ENCODE measurements around the gene PBOV1. TPM values are rescaled to one million over a fixed set of nuclear protein-coding genes. Genes with fewer than 3 reads are reported as not detected.
A peak's percentile ranks its signal among the peaks of the same experiment; 100 is the strongest.
"Not testable (repeated sequence)": the region's sequence is repeated elsewhere in the genome, so short reads cannot be mapped to it uniquely, and the experiment has no call there.

The PBOV1 gene
- total RNA-seq, 1 experiment from 2014 or later, result not detected

DNA sequence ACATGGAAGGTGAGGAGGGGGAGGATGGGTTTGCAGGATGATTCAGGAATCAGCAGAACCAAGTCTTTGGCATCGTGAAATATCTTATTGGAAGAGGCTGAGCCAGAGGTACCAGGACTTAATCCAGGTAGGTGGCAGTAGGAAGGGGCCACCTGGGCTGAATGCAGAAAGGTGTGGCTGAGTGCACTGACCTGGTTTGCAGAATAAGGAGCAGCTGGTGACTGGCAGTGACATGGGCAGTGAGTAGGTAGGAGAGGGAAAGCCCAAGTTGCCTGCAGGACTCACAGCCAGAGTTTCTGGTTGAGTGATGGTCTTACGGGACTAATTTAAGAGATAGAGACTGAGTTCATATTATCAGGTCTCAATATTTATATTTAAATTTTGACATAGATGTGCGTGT is 1.1 kb upstream of the PBOV1 start:
- in situ Hi-C loops (cut with HindIII; ENCODE audit: low pct_unique_long_range_greater_than_20kb, low sequenced_read_pairs), result no loop called here
- no peak for DNase-seq (ENCODE audit: low read depth, low spot score)

DNA sequence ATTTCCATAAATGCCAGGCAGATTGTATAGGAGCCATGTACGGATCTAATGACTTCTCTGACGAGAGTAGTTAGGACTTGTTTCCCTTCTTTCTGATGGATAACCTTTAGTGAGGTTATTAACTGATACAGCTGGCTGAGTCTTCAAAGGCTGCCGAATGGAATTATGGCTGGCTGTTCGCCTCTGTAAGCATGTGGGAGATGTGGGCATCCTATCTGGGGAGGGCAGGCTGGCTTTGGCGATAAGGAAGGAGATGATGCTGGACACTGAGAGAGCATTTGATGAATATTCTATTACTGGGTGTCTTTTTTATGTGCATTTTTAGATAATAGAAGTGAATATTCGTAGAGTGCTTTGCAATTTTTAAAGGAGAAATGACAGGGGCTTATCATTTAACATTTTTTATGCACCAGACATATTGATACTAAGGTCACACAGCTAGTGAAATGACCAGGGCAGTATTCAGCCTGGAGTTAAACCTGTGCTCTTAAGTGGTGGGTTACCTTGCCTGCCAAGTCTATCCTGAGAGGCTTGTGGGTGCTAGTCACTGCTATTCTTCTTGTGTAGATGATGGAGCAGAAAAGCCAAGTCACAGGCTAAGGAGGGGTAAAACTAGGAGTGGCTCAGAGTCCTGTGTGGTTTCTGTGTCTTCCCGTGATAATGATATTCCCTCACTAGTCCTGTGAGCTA is 3.1 kb downstream of the PBOV1 start:
- in situ Hi-C loops (cut with HindIII; ENCODE audit: low pct_unique_long_range_greater_than_20kb, low sequenced_read_pairs), result no loop called here

DNA sequence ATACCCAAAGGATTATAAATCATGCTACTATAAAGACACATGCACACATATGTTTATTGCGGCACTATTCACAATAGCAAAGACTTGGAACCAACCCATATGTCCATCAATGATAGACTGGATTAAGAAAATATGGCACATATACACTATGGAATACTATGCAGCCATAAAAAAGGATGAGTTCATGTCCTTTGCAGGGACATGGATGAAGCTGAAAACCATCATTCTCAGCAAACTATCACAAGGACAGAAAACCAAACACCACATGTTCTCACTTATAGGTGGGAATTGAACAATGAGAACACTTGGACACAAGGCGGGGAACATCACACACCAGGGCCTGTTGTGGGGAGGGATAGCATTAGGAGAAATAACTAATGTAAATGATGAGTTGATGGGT is 5.8 kb downstream of the PBOV1 start:
- in situ Hi-C loops (cut with HindIII; ENCODE audit: low pct_unique_long_range_greater_than_20kb, low sequenced_read_pairs); DNase-seq (ENCODE audit: low read depth, low spot score): not testable (repeated sequence)

More for the DNA sequence above, 3.1 kb downstream of the PBOV1 start:
- no peak for DNase-seq (ENCODE audit: low read depth, low spot score)

DNA sequence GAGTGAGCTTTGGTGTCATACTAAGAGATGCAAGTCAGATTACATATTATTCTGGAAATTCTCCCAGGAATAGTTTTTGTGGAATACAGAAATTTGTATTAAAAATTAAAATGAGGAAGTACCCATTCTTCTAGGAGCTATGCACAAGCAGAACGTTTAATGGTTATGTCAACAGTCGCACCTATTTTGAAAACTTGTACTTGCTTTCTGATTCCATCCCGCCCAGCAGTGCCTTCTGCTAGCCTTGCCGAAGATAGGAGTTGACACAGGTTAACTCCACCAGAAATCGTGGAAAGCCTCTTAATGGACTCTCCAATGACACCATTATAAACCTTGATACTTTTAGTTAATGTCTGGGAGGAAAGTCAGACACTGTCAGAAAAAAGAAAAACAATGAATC is 6.7 kb downstream of the PBOV1 start:
- DNase-seq (ENCODE audit: low read depth, low spot score), result no peak
- in situ Hi-C loops (cut with HindIII; ENCODE audit: low pct_unique_long_range_greater_than_20kb, low sequenced_read_pairs), result no loop called here

DNA sequence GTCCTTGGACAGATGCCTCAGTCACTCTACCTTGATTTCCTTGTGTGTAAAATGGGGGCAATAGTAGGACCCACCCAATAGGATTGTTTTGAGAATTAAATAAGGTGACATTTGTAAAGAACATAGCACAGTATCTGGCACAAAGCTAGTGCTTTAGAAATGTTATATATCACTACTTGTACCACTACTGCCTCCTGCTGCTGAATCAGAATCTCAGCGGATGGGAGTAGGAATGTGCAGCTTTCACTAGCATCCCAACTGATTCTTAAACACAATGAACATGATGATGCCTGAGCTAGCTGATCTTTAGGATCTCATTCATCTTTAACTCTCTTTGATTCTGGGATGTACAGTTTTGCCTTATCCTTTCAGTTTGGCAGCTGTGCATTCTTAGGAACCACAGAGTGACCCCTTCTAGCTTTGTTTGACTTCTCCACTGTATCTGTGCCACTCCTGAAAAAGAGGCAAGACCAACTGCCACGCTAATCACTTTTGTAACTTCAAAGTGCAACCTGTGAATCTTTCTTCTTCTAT is 7.2 kb downstream of the PBOV1 start:
- peak; percentile 53 for DNase-seq (ENCODE audit: low read depth, low spot score)
- in situ Hi-C loops (cut with HindIII; ENCODE audit: low pct_unique_long_range_greater_than_20kb, low sequenced_read_pairs), result no loop called here

DNA sequence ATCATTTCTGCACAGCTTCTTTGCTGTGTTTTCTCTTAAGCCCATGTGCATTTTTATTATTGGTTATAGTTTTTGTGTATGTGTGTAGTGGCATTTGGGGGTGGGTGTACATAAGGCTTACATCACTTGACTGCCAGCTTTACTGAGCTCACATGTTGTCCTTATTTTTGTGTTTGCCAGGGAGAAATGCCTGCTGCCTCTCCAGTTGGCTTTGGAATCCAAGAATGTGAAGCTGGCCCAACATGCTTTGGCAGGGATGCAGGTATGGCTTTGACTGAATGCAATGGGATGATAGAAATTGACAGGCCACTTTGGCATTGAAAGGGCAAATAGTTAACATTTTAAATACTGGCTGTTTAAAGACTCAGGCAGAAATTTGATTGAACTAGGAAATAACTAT is 11.4 kb downstream of the PBOV1 start:
- in situ Hi-C loops (cut with HindIII; ENCODE audit: low pct_unique_long_range_greater_than_20kb, low sequenced_read_pairs), result no loop called here
- DNase-seq (ENCODE audit: low read depth, low spot score), result no peak

DNA sequence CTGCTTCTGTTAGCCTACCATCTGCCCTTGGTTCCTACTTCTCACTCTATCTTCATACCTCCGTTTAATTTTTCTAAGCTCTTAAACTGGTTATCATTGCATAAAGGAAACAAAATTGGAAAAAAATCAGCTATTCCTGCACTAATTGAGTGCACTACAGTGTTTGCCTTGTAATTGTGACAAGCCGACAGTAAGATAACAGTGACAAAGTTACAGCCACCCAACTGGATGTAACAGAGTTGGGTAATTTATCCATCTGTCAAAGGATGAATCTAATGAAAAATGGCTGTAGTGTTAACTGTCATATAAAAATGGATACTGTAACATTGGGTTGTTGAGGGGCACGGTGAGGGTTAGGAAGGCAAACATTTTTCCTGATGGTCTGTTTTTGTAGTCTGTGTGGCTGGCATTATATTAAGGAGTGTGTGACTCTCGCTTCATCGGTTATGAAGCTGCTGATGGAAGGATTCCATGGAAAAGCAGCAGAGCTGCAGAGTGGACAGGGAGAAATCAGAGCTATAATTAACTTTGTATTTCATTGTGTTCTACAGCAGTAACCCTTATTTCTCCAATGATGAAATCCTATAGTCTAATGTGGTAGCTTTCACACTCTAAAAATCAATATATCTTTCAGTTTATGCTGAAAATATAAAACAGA is 12.7 kb downstream of the PBOV1 start:
- no peak for DNase-seq (ENCODE audit: low read depth, low spot score)
- in situ Hi-C loops (cut with HindIII; ENCODE audit: low pct_unique_long_range_greater_than_20kb, low sequenced_read_pairs), result no loop called here

DNA sequence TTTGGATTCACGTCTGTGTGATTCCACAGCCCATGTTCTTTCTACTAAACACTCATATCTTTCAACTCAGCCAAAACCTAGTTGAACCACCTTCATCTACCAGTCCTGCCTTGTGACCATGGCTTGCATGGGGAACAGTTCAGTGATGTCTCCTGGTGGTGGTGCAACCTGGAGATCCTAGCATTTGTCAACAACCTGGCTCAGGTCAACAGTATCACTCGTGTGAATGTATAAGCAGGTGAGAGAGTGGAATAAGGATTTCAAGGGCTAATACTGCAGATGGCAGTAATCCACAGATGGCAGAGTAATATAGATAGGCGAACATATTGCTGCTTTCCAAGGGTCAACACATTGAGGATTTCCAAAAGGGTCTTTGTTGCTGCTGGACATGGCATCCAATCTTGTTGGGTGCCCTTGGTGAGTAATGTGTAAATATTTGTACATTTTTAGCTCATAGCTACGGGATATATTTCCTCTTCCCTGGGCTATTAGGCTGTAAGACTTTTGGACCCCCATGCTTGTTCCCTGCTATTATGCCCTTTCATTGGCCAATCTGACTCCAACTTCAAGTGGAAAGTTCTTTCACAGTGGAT is 13.4 kb downstream of the PBOV1 start:
- no peak for DNase-seq (ENCODE audit: low read depth, low spot score)
- in situ Hi-C loops (cut with HindIII; ENCODE audit: low pct_unique_long_range_greater_than_20kb, low sequenced_read_pairs), result no loop called here

DNA sequence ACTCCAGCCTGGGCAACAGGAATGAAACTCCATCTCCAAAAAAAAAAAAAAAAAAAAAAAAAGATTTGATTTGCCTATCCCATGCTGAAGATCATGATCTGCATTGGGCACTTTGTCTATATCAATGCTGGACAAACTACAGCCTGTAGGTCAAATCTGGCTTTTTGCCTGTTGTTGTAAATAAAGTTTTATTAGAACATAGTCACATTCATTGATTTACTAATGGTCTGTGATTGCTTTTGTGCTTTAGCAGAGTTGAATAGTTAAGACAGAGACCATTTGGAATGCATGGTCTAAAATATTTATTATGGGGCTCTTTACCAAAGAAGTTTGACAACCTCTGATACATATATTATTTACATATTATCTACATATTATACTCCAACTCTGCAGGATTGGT is 14.0 kb downstream of the PBOV1 start:
- in situ Hi-C loops (cut with HindIII; ENCODE audit: low pct_unique_long_range_greater_than_20kb, low sequenced_read_pairs), result no loop called here
- DNase-seq (ENCODE audit: low read depth, low spot score), result no peak

DNA sequence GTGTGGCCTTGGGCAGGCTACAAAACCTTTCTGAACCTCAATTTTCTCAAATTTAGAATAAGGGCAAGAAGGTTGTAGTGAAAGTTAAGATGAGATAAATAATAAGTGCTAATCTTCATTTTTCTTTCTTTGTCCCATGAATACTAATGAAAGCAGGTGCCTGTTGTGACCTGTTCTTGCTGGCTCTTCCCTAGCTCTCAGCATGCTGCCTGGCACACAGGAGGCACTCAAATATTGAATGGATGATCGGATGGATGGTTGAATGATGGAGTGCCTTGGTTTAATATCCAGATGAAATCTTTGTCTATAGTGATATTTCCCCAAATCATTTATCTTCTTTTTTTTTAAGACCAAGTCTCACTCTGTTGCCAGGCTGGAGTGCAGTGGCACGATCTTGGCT is 15.0 kb downstream of the PBOV1 start:
- in situ Hi-C loops (cut with HindIII; ENCODE audit: low pct_unique_long_range_greater_than_20kb, low sequenced_read_pairs), result no loop called here
- no peak for DNase-seq (ENCODE audit: low read depth, low spot score)

DNA sequence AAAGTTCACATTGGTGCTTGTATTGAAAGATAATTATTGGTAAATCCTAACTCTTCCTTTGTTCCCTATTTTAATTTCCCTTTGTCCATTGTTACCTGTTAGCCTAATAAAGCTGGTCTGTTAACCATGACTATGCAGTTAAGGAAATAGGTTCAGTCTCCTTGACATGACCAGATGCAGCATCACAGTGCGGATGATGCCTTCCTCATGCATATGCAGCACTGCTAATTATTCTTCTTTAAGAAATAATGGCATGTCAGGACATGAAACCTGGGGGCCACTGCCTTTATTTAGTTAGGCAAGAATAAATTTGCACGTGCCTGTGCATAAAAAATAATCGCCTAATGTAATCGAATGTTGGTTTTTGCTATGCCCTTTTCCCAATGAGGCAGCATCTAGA is 16.5 kb downstream of the PBOV1 start:
- DNase-seq (ENCODE audit: low read depth, low spot score), result no peak
- in situ Hi-C loops (cut with HindIII; ENCODE audit: low pct_unique_long_range_greater_than_20kb, low sequenced_read_pairs), result no loop called here

DNA sequence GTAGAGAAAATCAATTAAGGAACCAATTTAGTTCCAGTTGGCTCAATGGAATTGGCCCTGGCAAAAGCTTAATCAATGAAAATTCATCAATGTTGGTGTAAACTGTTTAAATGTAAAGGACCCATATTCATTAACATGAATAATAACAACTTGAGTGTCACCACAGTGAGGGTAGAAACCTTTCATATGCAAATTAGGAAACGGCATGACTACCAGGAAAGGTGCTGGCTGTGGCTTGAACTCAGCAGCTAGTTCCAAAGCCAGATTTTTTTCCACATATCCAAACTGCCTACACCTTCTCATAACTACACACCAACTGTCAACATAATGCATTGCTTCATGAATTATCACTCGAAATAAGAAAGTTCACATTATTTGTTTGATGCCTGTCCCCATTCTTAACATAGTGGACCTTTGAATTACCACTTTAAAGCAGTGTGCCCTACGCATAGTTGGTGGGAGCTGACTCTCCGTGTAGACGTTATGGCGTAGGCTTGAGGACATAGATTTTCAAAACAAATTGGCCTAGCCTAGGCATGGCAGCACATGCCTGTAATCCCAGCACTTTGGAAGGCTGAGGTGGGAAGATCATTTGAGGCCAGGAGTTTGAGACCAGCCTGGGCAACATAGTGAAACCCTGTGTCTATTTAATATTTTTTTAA is 19.7 kb downstream of the PBOV1 start:
- in situ Hi-C loops (cut with HindIII; ENCODE audit: low pct_unique_long_range_greater_than_20kb, low sequenced_read_pairs), result no loop called here
- DNase-seq (ENCODE audit: low read depth, low spot score), result no peak

DNA sequence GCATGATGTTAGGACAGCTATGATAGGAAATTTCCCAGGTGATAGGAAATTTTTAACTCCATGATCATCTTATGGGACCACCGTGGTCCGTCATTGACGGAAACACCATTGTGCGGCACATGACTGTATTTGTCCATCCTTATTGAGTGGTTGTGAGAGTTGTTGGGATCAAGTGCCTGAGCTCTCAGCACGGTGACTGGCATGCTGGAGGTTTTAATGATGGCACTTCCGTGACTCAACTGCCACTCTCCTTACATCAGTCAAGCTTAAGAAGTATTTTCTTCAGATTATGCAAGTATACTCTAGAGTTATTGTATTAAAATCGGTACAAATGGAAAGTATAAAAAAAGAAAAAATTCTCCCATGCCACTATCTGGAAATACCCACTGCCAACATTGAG is 20.7 kb downstream of the PBOV1 start:
- no peak for DNase-seq (ENCODE audit: low read depth, low spot score)
- in situ Hi-C loops (cut with HindIII; ENCODE audit: low pct_unique_long_range_greater_than_20kb, low sequenced_read_pairs), result no loop called here

DNA sequence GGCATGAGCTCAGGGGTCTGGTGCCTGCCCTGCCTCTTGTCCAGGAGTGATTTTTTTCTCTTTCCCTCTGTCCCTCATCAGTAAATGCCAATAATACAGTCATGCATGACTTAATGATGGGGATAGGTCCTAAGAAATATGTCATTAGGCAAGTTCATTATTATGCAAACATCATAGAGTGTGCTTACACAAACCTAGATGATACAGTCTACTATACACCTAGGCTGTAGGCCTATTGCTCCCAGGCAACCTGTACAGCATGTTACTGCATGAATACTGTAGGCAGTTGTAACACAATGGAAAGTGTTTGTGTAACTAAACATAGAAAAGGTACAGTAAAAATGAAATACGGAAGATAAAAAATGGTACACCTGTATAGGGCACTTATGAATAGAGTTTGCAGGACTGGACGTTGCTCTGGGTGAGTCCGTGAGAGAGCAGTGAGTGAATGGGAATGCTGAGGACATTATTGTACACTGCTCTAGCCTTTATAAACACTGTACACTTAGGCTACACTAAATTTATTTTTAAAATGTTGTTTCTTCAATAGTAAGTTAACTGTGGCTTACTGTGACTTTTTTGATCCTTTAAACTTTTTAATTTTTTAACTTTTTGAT is 22.1 kb downstream of the PBOV1 start:
- in situ Hi-C loops (cut with HindIII; ENCODE audit: low pct_unique_long_range_greater_than_20kb, low sequenced_read_pairs), result no loop called here
- DNase-seq (ENCODE audit: low read depth, low spot score), result no peak

DNA sequence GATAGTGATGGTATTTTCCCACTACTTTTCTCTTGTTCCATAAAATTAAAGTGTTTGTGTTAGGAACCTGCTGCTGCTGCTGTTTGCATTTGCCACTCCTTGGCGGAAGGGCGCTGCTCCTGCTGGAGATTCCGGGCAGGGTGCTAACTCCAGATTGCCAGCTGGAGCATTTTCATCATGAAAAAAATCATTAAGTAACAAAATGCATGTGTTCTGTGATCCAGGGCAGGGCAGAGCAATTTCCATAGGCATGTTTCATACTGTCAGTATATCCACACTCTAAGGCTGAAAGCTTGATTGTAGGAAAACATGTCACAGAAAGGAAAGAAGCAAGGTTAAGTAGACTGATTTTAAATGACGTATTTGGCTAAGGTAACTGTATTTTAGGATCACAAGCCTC is 24.0 kb downstream of the PBOV1 start:
- in situ Hi-C loops (cut with HindIII; ENCODE audit: low pct_unique_long_range_greater_than_20kb, low sequenced_read_pairs), result no loop called here
- DNase-seq (ENCODE audit: low read depth, low spot score), result no peak

DNA sequence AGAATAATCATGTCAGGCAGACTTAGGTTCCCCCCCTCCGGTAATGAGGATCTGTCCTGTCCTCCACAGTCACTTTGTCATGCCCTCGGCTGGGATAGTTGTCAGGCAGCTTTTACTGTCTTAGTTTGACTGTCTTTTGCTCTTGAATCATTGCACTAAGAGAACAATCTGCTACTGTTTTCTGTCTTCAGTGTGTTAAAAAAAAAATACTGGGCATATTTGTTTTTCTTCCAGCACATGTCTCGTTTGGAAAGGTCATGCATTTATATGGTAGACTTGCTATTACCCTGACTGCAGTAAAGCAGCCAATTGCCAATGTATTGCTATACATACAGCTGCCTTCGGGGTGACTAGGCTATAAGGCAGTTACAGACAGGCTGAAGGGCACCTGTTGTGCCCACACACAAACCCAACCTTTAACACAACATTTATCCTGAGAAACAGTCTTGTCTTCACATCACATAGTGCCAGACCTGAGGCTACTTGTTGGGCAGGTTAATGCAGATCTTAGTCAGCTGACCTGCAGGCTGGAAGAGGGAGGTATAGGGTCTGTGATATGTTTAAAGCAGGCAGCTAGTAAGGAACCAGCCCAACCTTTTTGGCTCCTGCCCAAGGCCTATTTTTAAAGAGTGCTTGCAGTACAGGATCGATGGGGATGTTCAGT is 29.9 kb downstream of the PBOV1 start:
- DNase-seq (ENCODE audit: low read depth, low spot score), result peak; percentile 77
- in situ Hi-C loops (cut with HindIII; ENCODE audit: low pct_unique_long_range_greater_than_20kb, low sequenced_read_pairs), result no loop called here

DNA sequence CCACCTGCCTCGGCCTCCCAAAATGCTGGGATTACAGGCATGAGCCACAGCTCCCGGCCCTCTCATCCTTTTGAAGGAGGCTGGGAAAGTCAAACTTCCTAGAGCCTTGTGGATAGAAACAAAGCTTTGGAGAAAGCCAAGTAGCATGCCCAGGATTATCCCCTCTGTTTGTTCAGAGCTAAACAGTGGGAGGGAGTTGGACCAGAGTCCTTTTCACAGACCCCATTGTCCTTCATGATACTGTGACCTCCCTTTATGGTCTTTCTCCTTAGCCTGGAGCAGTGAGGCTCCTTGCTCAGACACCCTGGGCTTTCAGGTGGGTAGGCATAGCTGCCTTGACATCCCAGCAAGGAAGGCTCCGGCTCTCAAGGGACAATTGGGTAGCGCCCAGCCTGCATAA is 31.1 kb downstream of the PBOV1 start:
- DNase-seq (ENCODE audit: low read depth, low spot score), result no peak
- in situ Hi-C loops (cut with HindIII; ENCODE audit: low pct_unique_long_range_greater_than_20kb, low sequenced_read_pairs), result no loop called here

DNA sequence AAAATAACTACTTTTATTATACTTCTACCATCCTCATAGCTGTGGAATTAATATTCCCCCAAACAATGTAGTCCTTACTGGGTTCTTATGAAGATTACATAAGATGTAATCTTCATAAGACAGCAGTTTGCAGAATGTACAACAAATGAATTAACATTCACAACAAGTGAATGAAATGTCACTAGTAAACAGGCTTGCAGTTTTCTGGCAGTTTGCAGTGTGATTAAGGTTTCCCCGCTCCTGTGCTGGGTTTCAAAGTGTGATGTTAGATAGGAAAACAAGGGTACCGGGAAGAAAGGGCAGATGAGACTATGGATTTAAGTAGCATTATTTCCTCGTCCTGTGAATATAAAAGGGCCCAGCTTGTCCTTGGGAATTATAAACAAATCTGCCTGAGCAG is 34.1 kb downstream of the PBOV1 start:
- DNase-seq (ENCODE audit: low read depth, low spot score), result no peak
- in situ Hi-C loops (cut with HindIII; ENCODE audit: low pct_unique_long_range_greater_than_20kb, low sequenced_read_pairs), result no loop called here

Data from SK-MEL-5 (cell line).